ENCODE results near the gene TFAP2E. TPM values are rescaled to one million over a fixed set of nuclear protein-coding genes. Genes with fewer than 3 reads are reported as not detected.

The TFAP2E gene
- total RNA-seq, 1 experiment from 2014 or later: 10.9 TPM

DNA sequence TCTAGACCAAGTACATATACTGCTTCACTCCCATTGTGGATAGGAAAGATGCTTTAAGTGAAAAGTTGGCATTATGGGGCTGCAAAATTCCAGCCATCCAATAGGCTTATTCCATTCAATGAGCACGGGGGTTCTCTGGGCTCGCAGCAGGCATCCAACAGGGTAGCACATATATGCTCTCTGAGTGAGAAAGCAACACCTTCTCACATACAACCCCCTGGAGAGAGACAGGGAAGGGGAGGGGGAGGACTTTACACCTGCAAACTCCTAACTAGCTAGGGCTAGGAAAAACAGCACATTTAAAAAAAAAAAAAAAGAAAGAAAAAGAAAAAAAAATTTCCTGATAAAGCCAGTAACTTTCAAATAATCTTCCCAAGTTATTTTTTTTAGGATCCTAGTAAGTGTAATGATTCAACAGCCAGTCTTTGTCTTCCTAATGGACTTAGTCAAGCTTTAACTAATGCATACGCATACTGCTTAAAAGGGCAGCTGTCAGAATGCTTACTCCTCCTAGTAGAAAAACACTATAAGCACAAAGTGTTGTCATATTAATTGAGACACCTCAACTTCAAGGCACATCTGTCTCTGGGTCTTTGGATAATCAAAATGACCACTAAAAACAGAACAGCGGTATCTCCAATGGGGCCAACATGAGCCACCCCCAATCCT lies 49.5 kb downstream of the TFAP2E start:
- Histone ChIP-seq H3K9me3 (replicated peaks) (no peaks in the 10 kb centered on the region), H3K27ac (no peak overlapping the region), H3K4me1 (no peaks in the 10 kb centered on the region), H3K4me3 (no peak overlapping the region), H3K36me3 (peaks cover 71% of the 10 kb centered on the region), H3K27me3 (no peaks in the 10 kb centered on the region)
- no peak for DNase-seq

DNA sequence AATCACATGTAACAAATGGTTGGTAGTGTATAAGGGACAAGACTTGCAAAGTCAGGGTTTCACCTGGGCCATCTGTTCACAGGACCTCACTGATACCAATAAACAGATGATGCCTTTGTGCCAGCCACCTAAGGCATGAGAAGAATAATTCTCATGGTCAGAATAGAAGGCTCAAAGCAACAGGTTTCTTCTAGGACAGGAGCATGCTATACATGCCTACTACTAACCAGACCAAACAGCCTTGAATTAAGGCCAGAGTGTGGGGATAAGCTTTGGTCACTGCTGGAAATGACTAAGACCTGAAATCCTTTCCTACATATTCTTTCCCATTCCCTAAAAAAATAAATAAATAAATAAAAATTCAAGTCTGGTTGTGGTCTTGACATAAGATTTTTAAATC lies 50.7 kb downstream of the TFAP2E start:
- H3K27ac ChIP-seq: no peak overlapping the region
- no peaks in the 10 kb centered on the region for H3K4me1 ChIP-seq
- no peak for DNase-seq
- H3K27me3 ChIP-seq: no peaks in the 10 kb centered on the region
- no peak overlapping the region for H3K4me3 ChIP-seq
- H3K9me3 ChIP-seq (replicated peaks): no peaks in the 10 kb centered on the region
- peaks cover 73% of the 10 kb centered on the region for H3K36me3 ChIP-seq

DNA sequence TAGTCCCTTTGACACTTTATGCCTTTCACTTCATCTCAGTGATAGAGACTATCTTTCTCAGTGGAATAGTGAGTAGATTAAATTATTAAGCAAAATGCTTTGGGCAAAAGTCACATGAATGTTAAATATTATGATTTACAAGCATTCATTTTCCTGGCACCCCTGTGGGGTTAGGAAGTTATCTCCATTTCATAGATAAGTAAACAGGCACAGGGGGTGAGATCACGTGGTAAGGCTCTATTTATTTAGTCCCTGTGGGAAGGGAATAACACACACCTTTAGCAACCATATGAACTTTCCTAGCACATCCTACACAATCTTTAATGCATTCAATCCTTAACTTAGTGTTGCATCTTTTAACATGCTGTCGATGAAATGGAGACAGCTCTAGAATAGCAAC lies 55.9 kb downstream of the TFAP2E start:
- no peak for DNase-seq
- no peaks in the 10 kb centered on the region for H3K9me3 ChIP-seq (replicated peaks)
- H3K36me3 ChIP-seq: peaks cover 90% of the 10 kb centered on the region
- H3K4me1 ChIP-seq: no peaks in the 10 kb centered on the region
- H3K4me3 ChIP-seq: no peak overlapping the region
- no peaks in the 10 kb centered on the region for H3K27me3 ChIP-seq
- no peak overlapping the region for H3K27ac ChIP-seq

DNA sequence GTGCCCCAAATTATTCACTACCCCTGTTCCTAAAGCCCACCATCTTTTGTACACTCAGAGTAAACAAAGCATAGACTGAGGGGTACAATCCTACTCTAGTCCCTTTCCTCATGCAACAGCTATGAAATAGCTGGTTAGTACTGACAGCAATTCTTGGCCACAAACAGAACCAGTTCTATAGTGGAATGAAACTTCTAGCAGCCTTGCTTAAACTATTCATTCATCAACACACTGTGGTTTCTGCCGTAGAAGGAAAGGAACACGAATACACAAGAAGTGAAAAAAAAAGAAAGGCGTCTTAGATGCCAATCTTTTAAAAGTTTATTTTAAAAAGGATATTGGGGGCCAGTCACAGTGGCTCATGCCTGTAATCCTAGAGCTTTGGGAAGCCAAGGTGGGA lies 58.3 kb downstream of the TFAP2E start:
- no peak for DNase-seq
- Histone ChIP-seq H3K27me3 (no peaks in the 10 kb centered on the region), H3K4me3 (no peak overlapping the region), H3K36me3 (peaks cover 81% of the 10 kb centered on the region), H3K27ac (no peak overlapping the region), H3K4me1 (no peaks in the 10 kb centered on the region), H3K9me3 (replicated peaks) (no peaks in the 10 kb centered on the region)

DNA sequence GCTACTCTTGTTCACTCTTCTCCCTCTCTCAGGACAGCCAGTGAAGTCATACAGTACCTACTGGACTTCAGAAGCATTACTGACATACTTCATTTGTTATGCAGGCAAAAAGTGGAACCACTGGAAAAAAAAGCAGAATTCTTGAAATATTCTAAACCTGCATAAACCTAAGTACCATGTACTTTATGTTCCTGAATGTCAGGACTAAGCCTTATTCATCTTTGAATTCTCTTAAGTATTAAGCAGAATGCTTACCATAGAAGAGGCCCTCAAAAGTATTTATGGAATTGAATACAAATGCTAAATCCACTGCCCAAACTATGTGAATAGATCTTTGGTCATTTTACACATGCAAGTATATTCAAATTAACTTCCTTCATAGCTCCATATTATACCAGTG lies 60.4 kb downstream of the TFAP2E start:
- H3K9me3 ChIP-seq (replicated peaks): no peaks in the 10 kb centered on the region
- H3K4me3 ChIP-seq: no peak overlapping the region
- H3K27ac ChIP-seq: no peak overlapping the region
- peaks cover 71% of the 10 kb centered on the region for H3K36me3 ChIP-seq
- peaks cover 9% of the 10 kb centered on the region; the same call in 1 of the 2 replicates for H3K4me1 ChIP-seq
- DNase-seq: no peak
- no peaks in the 10 kb centered on the region for H3K27me3 ChIP-seq

DNA sequence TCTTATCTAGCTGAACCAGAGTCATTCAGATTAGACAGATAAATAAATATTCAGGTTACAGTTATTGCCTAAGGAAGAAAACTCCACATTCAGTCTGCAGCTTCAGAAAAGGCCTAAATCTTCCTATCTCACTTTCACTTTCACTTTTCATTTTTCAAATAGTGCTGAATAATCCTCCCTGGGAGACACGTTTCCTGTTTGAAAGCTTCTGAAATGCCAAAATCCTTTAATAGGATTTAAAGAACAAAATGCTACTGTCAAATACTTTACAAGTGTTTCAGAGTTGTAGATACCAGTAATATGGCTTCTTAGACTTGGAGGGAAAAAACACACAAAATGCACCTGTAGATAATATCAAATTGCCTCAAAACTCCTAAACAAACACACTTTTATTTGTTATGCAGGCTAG lies 64.3 kb downstream of the TFAP2E start:
- H3K36me3 ChIP-seq: peaks cover 36% of the 10 kb centered on the region
- H3K4me1 ChIP-seq: peaks cover 23% of the 10 kb centered on the region; the same call in 1 of the 2 replicates
- H3K27ac ChIP-seq: peak overlapping the region; percentile 29
- H3K27me3 ChIP-seq: no peaks in the 10 kb centered on the region
- H3K9me3 ChIP-seq (replicated peaks): 0 out of 2 replicates have a peak, but pooled peaks cover 3% of the 10 kb centered on the region
- peak overlapping the region; percentile 21 for H3K4me3 ChIP-seq
- DNase-seq: peak in 1 of 2 experiments; percentile 34

DNA sequence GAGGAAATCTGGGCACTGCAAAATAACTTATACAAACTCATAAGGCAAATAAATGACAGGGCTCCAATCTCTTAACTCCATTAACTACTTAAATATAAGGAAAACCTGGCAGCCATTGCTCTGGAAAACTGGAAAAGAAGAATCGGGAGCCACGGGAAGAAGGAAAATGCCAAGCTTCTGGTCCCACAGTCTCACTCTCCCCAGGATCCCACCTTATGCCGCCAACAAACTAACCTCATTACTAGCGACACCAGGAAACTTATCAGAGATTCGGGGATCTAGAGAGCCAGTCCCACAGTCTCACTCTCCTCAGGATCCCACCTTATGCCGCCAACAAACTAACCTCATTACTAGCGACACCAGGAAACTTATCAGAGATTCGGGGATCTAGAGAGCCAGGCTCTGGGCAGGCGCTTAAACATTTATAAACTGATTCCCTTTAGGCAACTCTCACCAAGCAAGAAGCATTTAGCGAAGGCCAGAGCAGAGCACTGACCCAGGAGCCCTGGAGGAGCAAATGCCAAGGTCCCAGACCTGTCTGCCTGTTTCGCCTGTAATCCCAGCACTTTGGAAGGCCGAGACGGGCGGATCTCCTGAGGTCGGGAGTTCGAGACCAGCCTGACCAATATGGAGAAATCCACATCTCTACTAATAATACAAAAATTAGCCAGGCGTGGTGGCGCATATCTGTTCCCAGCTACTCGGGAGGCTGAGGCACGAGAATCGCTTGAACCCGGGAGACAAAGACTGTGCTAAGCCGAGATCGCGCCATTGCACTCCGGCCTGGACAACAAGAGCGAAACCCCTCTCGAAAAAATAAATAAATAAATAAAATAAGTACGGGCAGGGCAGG lies 67.5 kb downstream of the TFAP2E start:
- no peaks in the 10 kb centered on the region for H3K27me3 ChIP-seq
- peak in 1 of 2 experiments; percentile 10 for DNase-seq
- 0 out of 2 replicates have a peak, but pooled peaks cover 3% of the 10 kb centered on the region for H3K9me3 ChIP-seq (replicated peaks)
- H3K4me1 ChIP-seq: peaks cover 43% of the 10 kb centered on the region
- peak overlapping the region; percentile 80 for H3K27ac ChIP-seq
- H3K36me3 ChIP-seq: peaks cover 17% of the 10 kb centered on the region
- peak overlapping the region; percentile 86 for H3K4me3 ChIP-seq

DNA sequence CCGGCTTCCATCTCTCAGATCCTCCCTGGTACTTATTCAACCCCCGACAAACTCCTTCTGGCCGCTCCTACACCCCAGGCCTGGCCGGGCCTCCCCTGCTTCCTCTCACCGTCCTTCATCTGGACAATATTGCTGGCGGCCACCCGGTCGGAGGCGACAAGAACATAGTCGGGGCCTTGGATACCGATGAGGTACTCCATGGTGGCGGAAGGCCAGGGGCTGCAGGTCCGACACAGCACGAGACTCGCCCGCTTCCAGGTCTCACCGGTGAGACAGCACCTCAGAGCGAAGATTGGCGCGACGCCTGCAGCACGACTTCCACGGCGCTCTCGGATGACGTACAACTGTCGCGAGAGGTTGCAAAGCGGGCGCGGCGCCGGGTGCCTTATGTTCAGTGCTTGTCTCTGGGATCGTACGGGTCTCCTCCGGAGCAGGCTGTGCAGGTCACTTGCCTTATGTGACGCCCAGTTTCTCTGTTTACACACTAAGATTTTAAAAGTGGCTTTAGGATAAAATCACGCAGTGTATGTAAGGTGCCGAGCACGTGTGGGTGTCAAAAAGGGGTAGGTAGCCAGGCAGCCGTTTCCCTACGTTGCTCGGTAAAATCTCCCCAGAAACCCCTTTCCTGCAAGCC lies 68.2 kb downstream of the TFAP2E start, which contains the start of gene PSMB2:
Gene PSMB2, minus strand, starts transcription at position 294 of the 634 bp plus-strand sequence. Its CDS starts 94 bp downstream, at position 200.
- H3K36me3 ChIP-seq: peaks cover 10% of the 10 kb centered on the region
- H3K27ac ChIP-seq: peak within 1 kb of the TSS; percentile 80
- H3K9me3 ChIP-seq (replicated peaks): 0 out of 2 replicates have a peak, but pooled peaks cover 3% of the 10 kb centered on the region
- no peaks in the 10 kb centered on the region for H3K27me3 ChIP-seq
- peaks cover 43% of the 10 kb centered on the region for H3K4me1 ChIP-seq
- DNase-seq: peak; percentile 97 to 98
- H3K4me3 ChIP-seq: peak within 1 kb of the TSS; percentile 86

DNA sequence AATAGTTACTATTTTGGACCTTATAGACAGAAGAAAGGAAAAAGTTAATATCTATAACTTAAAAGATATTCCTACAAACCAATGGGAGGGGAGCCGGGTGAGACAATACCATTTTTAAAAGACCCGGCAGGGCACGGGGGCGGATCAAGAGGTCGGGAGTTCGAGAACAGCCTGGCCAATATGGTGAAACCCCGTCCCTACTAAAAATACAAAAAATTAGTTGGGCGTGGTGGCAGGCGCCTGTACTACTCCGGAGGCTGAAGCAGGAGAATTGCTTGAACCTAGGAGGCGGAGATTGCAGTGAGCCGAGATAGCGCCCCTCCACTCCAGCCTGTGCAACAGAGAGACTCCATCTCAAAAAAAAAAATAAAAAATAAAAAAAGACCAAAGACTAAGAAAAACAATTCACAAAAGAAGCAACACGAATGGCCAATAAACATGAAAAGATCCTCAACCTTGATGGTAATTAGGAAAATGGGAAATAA lies 69.4 kb downstream of the TFAP2E start:
- peak in 1 of 2 experiments; percentile 13 for DNase-seq

DNA sequence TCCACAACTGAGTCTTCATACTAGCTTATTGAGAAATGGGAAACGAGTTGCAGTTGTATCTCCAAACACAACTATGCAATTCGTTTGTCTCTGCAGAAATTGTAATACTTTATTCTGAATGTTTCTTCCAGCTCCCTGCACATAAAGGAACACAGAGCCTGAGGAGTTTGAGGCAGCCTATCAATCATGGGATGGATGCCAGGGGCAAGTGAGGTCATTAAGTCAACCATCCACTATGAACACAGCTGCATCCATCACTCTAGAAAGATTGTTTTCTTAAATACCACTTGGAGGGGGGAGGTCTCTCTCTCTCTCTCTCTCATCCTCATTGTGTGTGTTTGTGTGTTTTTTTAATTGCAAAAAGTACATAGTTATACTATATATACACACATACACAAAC lies 71.1 kb downstream of the TFAP2E start:
- H3K4me3 ChIP-seq: no peak overlapping the region
- H3K27me3 ChIP-seq: no peaks in the 10 kb centered on the region
- H3K9me3 ChIP-seq (replicated peaks): 0 out of 2 replicates have a peak, but pooled peaks cover 3% of the 10 kb centered on the region
- peaks cover 30% of the 10 kb centered on the region for H3K4me1 ChIP-seq
- peaks cover 4% of the 10 kb centered on the region; the same call in 1 of the 2 replicates for H3K36me3 ChIP-seq
- peak; percentile 71 to 85 for DNase-seq
- H3K27ac ChIP-seq: peak overlapping the region; percentile 15; the same call in 1 of the 2 replicates

More for the DNA sequence above, 69.4 kb downstream of the TFAP2E start:
- Histone ChIP-seq H3K4me1 (peaks cover 36% of the 10 kb centered on the region), H3K4me3 (peak overlapping the region; percentile 86), H3K9me3 (replicated peaks) (0 out of 2 replicates have a peak, but pooled peaks cover 3% of the 10 kb centered on the region), H3K36me3 (peaks cover 4% of the 10 kb centered on the region; the same call in 1 of the 2 replicates), H3K27me3 (no peaks in the 10 kb centered on the region), H3K27ac (peak overlapping the region; percentile 80)

Other genes starting within 250 kb of the TFAP2E start
- gene KIAA0319L, start 15.9 kb upstream of the TFAP2E start, total RNA-seq (2014; rRNA removed; shearing (Covaris generic)): 25.4 and 29.9 TPM in 2 replicates
- gene NCDN, start 15.5 kb upstream of the TFAP2E start, total RNA-seq (2014; rRNA removed; shearing (Covaris generic)): 21.2 and 21.7 TPM in 2 replicates
- gene PSMB2, start 68.2 kb downstream of the TFAP2E start, total RNA-seq (2014; rRNA removed; shearing (Covaris generic)): 139 and 150 TPM in 2 replicates
- 9.7 and 12.5 TPM in 2 replicates for gene C1orf216, start 145.6 kb downstream of the TFAP2E start, total RNA-seq (2014; rRNA removed; shearing (Covaris generic))
- 85.8 and 95.4 TPM in 2 replicates for gene CLSPN, start 196.7 kb downstream of the TFAP2E start, total RNA-seq (2014; rRNA removed; shearing (Covaris generic))
- gene AGO4, start 234.7 kb downstream of the TFAP2E start, total RNA-seq (2014; rRNA removed; shearing (Covaris generic)): 11.1 and 17.1 TPM in 2 replicates

Measured in SJCRH30 (cell line).